GM18868 (cell line): ENCODE results near the gene CABLES2.
"Not testable (repeated sequence)": the region's sequence is repeated elsewhere in the genome, so short reads cannot be mapped to it uniquely, and the experiment has no call there.

Experiments used
- ATAC-seq: cut with Tn5 transposase; IDR thresholded peaks from one replicate; pipeline ENCODE4 v1.9.1; 2021; ENCODE audit warnings: mild to moderate bottlenecking, moderate library complexity; ENCODE audit not compliant: unreplicated experiment

Gene CABLES2

DNA sequence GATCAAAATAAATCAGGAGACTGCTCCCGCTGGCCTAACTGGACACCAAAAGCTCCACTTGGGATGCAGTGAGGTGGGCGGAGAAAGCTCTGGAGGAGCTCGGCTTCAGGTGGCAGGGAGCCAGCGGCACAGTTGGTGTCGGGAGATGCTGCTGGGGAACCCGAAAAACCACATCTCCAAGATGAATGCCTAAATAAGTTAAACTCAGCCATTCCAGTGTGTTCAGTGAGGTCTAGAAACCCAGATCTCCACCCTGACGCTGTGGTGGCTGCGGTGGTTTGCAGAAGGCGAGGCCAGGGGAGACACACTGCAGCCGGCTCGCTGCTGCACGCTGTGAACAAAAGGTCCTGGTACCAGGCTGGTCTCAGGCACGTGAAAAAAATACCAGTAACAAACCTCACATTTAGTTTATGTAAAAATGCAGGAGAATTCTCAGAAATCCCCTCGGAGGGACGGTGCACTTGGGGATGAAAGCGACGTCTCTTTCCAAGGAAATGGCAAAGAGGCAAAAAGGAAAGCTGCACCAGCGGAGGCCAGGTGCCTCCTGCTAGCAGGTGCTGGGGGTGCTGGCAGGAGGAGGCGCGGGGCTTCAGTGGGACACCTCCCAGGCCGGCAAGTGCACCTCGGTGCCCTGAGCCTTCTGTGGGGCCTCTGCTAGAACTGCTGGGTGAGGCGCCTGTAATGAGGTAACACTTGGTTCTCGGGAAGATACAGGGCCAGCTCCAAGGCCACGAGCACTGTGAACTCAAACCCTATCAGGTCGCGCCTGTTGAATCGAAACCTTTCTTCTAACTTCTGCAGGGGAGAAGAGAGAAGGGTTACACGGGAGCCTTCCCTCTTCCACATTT, 16.5 kb downstream of the CABLES2 start:
- ATAC-seq: no peak

GRCh38 chr20:62389601-62390087, 17.4 kb downstream of the CABLES2 start:
- no peak for ATAC-seq

DNA sequence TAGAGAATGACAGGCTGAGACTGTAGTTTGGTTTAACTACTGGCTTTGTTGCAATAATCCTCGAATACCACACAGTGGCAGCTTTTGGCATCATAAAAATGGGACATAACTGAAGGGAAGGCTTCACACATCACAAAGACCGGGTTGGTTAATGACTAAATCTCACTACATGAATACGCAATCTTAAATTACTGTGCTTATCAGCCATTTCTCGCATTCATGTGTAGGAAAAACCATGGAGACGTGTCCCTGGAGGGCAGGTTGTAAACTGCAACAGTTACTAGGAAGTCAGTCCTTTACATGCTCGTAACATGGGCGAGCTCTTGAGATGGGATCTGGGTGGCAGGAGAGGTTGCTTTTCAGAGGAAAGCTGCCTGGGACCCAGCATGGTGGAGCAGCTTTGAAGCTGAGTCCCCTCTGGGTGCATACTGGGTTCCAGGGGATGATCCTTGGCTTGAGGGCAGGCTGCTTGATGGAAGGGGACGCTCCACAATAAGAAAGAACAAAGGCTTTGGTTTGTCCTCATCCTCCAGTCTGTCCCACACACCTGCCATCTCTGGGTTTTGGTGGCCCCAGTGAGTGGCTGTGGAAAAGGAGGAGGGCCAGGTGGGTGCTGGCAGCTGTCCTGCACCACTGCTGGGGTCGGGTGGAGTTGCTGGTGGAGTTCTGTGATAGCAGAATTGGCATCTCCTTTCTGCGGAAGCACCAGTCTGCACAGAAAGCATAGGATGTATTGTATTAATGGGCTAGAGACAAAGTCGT, 18.1 kb downstream of the CABLES2 start:
- ATAC-seq: no peak

GRCh38 chr20:62387933-62388635, 19.0 kb downstream of the CABLES2 start:
- no peak for ATAC-seq

DNA sequence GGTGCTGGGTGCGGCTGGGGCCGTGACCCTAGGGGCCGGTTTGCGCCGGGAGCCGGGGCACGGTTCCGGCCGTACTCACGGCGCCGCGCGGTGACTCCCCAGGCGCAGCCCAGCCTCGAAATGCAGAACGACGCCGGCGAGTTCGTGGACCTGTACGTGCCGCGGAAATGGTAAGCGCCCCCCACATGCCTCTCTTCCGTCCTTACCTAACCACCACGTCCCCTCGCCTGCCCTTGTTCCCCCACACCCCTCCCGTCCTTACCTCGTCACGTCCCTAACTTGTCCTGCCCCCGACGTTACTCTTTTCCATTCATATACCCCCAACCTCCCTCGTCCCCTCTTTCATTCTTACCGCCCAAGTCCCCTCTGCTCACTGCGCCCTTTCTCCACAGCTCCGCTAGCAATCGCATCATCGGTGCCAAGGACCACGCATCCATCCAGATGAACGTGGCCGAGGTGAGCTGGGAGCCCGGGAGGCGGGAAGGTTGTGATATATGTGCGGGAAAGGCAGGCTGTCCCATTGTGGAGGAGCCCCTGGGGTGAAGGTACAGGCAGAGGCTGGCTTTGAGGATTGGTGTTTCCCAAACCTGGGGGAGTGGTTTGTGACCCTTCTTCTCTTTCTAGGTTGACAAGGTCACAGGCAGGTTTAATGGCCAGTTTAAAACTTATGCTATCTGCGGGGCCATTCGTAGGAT, 19.7 kb downstream of the CABLES2 start:
- no peak for ATAC-seq

DNA sequence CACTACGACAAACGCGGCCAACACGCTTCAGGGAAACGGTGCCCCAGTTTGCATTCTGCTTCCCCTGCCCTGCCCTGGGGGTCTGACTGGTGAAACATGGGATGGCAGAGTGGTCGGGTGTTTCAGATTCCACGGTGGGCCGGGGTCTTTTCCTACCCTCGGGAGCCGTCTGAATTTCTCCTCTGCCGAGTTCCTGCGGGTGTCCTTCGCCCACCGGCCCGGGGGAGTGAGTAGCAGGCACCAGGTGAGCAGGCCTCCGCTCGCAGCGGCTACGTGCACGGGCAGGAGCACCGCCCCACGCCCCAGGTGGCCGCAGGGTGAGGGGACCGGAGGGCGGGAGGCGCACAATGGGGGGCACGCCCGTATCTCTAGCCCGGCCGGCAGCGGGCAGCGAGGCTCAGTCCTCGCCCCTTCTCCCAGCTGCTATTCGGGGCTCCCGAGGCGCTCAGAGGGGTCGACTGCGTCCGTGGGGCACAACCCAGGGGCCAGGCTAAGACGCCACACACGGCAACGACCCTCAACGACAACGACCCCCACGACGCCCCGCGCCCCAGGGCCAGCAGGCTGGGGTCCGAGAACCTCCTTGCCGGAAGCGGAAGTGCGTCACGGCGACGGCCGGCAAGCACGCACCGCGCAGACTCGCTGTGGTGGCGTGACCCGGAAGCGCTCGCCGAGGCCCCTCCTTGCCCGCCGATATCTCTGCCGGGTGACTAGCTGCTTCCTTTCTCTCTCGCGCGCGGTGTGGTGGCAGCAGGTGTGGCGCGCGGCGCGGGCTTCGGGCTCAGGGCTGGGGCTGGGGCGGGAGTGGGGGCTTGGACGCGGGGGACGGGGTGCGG, 20.5 kb downstream of the CABLES2 start, which contains the start of gene RPS21:
Gene RPS21 (plus strand): TSS at position 721 of the 836 bp plus-strand sequence. CDS start 236 bp downstream, outside the sequence.
- ATAC-seq: peak; percentile 82

DNA sequence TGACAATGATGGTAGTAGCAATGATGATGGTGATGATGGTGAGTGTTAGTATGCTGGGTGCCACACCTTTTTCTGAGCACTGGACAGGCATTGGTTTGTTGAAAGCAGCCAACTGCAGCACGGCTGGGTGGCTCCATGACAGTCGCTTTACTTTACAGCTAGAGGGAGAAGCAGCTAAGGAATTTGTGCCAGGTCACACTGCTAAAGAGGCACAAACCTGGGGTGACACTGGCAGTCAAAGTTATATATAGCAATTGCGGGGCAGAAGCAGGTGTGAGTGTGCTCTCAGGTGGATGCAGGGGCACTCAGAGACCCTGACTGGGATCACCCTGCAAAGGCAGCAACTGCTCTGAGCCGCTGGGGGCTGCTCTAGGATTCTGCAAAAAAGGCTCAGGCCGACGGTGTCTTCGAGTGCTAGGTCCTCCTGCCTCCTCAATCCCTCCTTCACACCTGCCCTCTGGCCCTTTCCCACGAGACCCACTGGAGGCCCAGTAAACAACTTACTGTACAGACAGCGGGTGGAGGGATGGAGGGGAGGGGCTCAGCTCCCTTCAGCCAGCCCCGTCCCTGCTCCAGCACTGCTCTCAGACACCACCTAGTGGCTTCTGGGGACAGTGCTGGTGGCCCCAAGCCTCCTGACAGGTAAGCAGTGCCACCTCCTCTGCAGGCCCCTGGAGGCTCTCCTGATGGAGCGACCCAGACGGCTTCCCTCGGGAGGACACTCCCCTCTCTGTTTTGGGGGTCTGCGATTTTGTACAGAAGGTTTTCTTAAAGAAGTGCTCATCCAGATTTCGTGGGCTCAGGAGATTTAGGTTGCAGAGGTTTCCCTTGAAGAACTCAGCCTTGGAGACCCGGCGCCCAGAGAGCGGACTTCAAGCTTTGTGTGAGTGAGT, 24.5 kb downstream of the CABLES2 start:
- ATAC-seq: peak; percentile 78

GRCh38 chr20:62381842-62382241, 25.2 kb downstream of the CABLES2 start:
- ATAC-seq: no peak

- ATAC-seq: no peak
Measured at GRCh38 chr20:62381202-62381797, 25.8 kb downstream of the CABLES2 start.

- ATAC-seq: no peak
Measured at GRCh38 chr20:62378215-62378614, 28.9 kb downstream of the CABLES2 start.

DNA sequence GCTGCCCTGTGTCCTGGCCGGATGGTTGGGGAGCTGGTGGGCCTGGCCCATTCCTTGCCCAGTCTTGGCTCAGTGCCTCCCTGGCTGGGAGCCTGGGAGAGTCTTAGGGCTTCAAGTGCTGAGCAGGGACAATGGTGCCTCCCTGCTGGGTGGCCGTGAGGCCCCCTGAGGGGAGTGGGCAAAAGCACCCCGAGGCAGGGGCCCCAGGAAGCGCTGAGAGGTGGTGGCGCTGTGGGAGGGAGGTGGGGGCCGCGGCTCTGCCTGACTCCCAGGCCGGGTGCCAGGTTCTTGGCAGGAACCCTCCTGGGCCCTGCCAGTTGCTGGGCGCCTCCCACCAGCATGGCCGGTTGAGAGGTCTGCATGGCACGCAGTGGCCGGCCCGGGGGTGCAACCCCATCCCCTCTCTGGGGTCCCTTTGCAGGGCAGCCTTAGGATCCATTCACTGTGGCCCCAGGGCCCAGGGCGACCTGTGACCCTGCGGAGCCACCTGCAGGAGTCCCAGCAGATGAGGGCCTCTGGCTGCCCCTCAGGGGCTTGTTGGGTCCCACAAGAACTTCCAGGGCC, 29.4 kb downstream of the CABLES2 start:
- no peak for ATAC-seq

DNA sequence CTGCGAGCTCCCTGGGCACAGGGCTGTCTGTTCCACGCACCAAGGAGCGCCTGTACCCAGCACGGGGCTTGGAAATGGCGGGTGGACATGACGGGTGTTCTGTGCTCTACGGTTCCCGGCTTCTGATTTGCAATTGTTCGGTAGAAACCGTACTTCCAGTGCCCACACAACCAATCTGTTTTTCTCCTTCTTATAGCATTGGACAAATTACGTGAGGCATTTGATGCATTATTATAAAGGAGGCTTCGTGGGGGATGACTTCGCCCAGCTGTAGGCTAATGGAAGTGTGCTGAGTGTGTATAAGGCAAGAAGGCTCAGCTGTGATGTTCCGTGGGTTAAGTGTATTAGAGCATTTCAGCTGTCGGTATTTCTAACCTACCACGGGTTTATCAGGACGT, 30.0 kb downstream of the CABLES2 start:
- no peak for ATAC-seq

DNA sequence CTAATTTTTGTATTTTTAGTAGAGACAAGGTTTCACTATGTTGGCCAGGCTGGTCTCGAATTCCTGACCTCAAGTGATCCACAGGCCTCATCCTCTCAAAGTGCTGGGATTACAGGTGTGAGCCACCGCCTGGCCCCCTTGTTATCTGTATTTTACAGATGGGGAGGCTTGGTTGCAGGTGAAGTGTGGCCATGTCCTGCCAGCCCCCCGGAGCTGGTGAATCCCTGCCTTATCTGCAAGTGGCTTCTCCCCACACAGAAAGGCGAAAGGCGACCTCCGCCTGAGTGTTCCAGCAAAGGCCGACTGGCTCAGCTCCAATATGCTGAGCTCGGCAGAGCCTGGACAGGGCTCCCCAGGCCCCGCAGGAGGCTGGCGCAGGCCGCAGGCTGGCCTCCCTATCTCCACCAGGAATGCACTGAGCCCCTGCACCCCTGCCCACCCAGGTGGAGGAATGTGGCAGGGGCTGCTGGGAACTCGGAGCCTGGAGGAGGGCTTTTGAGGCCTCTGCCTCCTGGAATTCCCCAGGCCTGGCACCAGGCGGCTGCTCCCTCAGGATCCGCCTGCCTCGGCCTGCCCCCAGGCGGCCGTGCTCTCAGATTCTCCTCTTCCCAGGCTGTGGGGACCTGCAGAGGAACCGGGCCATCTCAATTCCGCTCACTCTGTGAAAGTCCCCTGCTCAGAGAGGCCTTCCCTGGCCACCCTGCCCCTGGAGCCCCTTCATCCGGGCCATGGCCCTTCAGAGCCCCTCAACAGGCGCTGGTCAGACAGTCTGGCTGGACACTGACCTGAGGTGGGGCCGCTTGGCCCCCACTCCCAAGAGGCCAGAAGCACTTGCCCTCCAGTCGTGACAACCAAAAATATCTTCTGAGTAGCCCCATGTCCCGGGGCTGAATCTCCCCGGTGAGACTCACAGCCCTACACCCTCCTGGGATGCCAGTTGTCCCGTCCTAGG, 30.7 kb downstream of the CABLES2 start:
- no peak for ATAC-seq

DNA sequence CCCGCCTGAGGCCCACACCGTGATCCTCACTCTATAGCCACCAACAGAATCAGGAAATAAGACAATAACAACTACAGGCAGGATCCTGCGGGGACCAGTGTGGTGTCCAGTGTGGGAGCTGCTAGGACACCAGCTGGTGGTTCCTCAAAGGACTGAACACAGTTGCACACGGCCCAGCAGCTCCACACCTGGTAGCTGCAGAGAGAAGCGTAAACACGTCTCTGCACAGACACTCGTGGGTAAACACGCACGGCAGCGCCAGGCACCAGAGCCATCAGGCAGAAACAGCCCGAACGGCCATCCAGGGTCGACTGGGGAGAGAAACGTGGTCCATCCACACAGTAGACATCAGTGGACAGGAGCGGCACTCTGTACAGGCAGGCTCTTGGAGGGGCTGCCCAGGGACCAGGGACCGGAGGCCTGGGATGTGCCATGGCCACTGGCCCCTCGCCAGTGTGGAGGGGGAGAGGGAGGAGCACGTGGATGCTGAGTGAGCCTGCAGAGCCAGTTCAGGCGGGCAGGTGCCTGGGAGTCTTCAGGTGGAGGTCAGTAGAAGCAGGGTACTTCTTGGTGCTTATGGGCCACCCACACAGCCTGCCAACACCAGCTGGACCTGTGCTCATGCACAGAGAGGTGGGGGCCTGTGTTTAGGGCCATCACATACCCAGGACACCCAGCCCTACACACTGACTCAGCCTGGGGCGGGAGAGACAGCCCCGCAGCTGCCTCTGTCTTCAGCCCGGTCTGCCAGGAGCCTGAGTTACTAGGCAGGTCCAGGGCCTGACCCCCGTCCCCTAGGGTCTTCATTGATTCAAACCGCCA, 32.5 kb downstream of the CABLES2 start:
- ATAC-seq: no peak

DNA sequence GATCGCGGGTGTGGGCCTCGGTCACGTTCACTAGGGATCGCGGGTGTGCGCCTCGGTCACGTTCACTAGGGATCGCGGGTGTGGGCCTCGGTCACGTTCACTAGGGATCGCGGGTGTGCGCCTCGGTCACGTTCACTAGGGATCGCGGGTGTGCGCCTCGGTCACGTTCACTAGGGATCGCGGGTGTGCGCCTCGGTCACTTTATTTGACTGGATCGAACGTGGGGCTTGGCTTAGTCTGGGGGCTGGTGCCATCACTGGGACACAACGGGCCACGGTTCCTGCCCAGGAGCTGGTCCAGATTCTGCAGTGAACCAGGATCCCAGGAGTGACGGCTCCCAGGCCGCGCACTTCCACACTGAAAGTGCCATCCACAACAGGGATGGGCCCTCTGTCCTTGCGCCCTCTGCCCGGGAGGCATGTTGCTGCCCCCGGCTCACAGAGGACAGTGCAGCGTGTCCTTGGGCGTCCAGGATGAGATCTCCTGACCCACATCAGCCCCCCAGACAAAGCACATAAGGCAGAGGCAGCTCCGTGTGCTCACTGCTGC, 33.4 kb downstream of the CABLES2 start:
- not testable (repeated sequence) for ATAC-seq
